B cell (primary cell): ENCODE data around the gene KCNC3. TPM values are rescaled to one million over a fixed set of nuclear protein-coding genes. Genes with fewer than 3 reads are reported as not detected.

Experiments used
- ATAC-seq: fragments of 200-7000 bp; cut with Tn5 transposase; one replicate; pipeline ENCODE4 v1.10.0; 2021; ENCODE audit warnings: low read depth, mild to moderate bottlenecking, moderate number of reproducible peaks, moderate library complexity
- CTCF ChIA-PET: fragments of 350-600 bp; sonication (Branson Sonifier 250); formaldehyde crosslinking; loops from one replicate; lab custom pipeline; 2021; ENCODE audit warnings: antibody characterized with exemption, inconsistent platforms; lab: Charles Lee
- POLR2A ChIA-PET: fragments of 350-600 bp; sonication (Branson Sonifier 250); formaldehyde crosslinking; loops from one replicate; lab custom pipeline; 2021; ENCODE audit warnings: antibody characterized with exemption; lab: Charles Lee
- DNase-seq: peaks from one replicate; pipeline ENCODE4 v3.0.0; 2013
- H2AFZ ChIP-seq: 2 replicates; pipeline ENCODE4 v1.6.1; 2012; ENCODE audit warnings: mild to moderate bottlenecking, low read depth, low read length; ENCODE audit not compliant: insufficient read depth, poor library complexity, severe bottlenecking
- H3K27ac ChIP-seq, 2 donors: 1 replicate in 1 of 2; 2 replicates in 1 of 2; pipeline ENCODE4 v1.5.1; 2012 to 2013; ENCODE audit warnings: low read length in 2 of 2, mild to moderate bottlenecking in 2 of 2, moderate library complexity in 1 of 2
- H3K27me3 ChIP-seq, 4 experiments: fragments of 200-600 bp in 1 of 4; sonication (generic) in 1 of 4; replicated peaks in 1 of 4; 1 replicate in 2 of 4; 2 replicates in 2 of 4; pipeline versions ENCODE4 v1.6.1 to v1.7.0; 2013 to 2016; ENCODE audit warnings: low read length in 3 of 4, mild to moderate bottlenecking in 2 of 4, mixed read lengths in 1 of 4, moderate library complexity in 1 of 4; ENCODE audit not compliant: insufficient read depth in 4 of 4, control insufficient read depth in 3 of 4; ENCODE audit errors: control extremely low read depth in 1 of 4
- H3K36me3 ChIP-seq, 2 experiments: replicated peaks in 1 of 2; 1 replicate in 1 of 2; 2 replicates in 1 of 2; pipeline versions ENCODE4 v1.6.1 to v1.7.1; 2013; ENCODE audit warnings: low read length in 1 of 2; ENCODE audit not compliant: insufficient read depth in 2 of 2, control insufficient read depth in 1 of 2; ENCODE audit errors: control extremely low read depth in 1 of 2, extremely low read depth in 1 of 2
- H3K4me1 ChIP-seq, 2 donors: fragments of 200-600 bp in 1 of 2; sonication (generic) in 1 of 2; 1 replicate in 1 of 2; 2 replicates in 1 of 2; pipeline versions ENCODE4 v1.5.1 to v1.6.1; 2013 to 2017; ENCODE audit warnings: low read length in 2 of 2; ENCODE audit not compliant: control insufficient read depth in 2 of 2, insufficient read depth in 2 of 2
- H3K4me2 ChIP-seq: replicated peaks from 2 replicates; pipeline ENCODE3; 2012; ENCODE audit warnings: mild to moderate bottlenecking, low read depth, low read length; ENCODE audit not compliant: poor library complexity, severe bottlenecking
- H3K4me3 ChIP-seq, 5 experiments: fragments of 200-600 bp in 1 of 5; sonication (generic) in 1 of 5; 1 replicate in 3 of 5; 2 replicates in 2 of 5; pipeline versions ENCODE4 v1.5.1 to v1.7.0; 2011 to 2016; ENCODE audit warnings: low read length in 4 of 5, mild to moderate bottlenecking in 4 of 5, low read depth in 2 of 5, control low read depth in 1 of 5, moderate library complexity in 1 of 5; ENCODE audit not compliant: insufficient read depth in 1 of 5; ENCODE audit errors: control extremely low read depth in 1 of 5, extremely low read depth in 1 of 5
- H3K79me2 ChIP-seq: fragments of 200-600 bp; sonication (generic); one replicate; pipeline ENCODE4 v1.6.0; 2016; ENCODE audit warnings: low read length; ENCODE audit not compliant: control insufficient read depth, insufficient read depth
- H3K9ac ChIP-seq: fragments of 200-600 bp; sonication (generic); 2 replicates; pipeline ENCODE4 v1.6.1; 2017; ENCODE audit warnings: mild to moderate bottlenecking, low read length, moderate library complexity
- H3K9me3 ChIP-seq, 3 donors: one replicate each; pipeline versions ENCODE4 v1.6.1 to v1.7.1; 2013; ENCODE audit warnings: low read length in 2 of 3; ENCODE audit not compliant: control insufficient read depth in 2 of 3, insufficient read depth in 1 of 3; ENCODE audit errors: control extremely low read depth in 1 of 3
- H4K20me1 ChIP-seq: 2 replicates; pipeline ENCODE4 v1.6.0; 2012; ENCODE audit warnings: mild to moderate bottlenecking, low read length; ENCODE audit not compliant: insufficient read depth, control insufficient read depth, poor library complexity, severe bottlenecking
- H3K27ac Mint-ChIP-seq: one replicate; pipeline ENCODE4 v1.8.0; 2021; ENCODE audit warnings: mixed read lengths
- H3K27me3 Mint-ChIP-seq: one replicate; pipeline ENCODE4 v1.8.0; 2021; ENCODE audit warnings: mixed read lengths
- H3K4me1 Mint-ChIP-seq: one replicate; pipeline ENCODE4 v1.8.0; 2021; ENCODE audit warnings: mixed read lengths
- H3K4me3 Mint-ChIP-seq: one replicate; pipeline ENCODE4 v1.8.0; 2021; ENCODE audit warnings: mixed read lengths
- H3K9me3 Mint-ChIP-seq: one replicate; pipeline ENCODE4 v1.8.0; 2022; ENCODE audit warnings: mixed read lengths; ENCODE audit not compliant: insufficient read depth
- CTCF ChIP-seq: fragments of 200-600 bp; IDR thresholded peaks from one replicate; pipeline ENCODE4 v1.8.0; 2022; ENCODE audit warnings: antibody characterized with exemption, mild to moderate bottlenecking
- EZH2 ChIP-seq: IDR thresholded peaks from 2 replicates; pipeline ENCODE4 v1.6.1; 2012; ENCODE audit warnings: borderline replicate concordance, low read depth, mild to moderate bottlenecking, moderate library complexity, low read length; ENCODE audit not compliant: insufficient read depth, poor library complexity, severe bottlenecking
- WGBS: methylation state at CpG from one replicate; pipeline ENCODE4 v1.1.5; 2013; ENCODE audit warnings: missing lambda C conversion rate; ENCODE audit not compliant: insufficient coverage; 5-methylcytosine and 5-hydroxymethylcytosine counted together
- intact Hi-C: fragments of 100-400 bp; cut with micrococcal nuclease; formaldehyde crosslinking; loops from one replicate; pipeline ENCODE4 v1.10.0; 2022
- polyA plus RNA-seq: library from polyadenylated mRNA; depleted of rRNA; stranded (reverse); fragments of >200 nt; gene quantifications from 2 replicates; pipeline ENCODE4 v1.2.3, GENCODE V29; 2012
- total RNA-seq, 2 donors: library from RNA; stranded (reverse); fragments of 120-200 nt in 1 of 2; gene quantifications; 1 replicate in 1 of 2; 2 replicates in 1 of 2; pipeline versions ENCODE4 v1.2.3 to v1.2.4, GENCODE V29; 2013 to 2022

Gene KCNC3
- total and polyA plus RNA-seq, 2 donors (not counting 1 experiment from before 2014, with no cell fraction given), result 12.3 to 23.0 TPM

- peaks cover 0 to 6% (median 0%) of the 10 kb centered on the region in 3 donors for H3K9me3 ChIP-seq
- Mint-ChIP-seq H3K4me1 (peaks cover 56% of the 10 kb centered on the region), H3K9me3 (no peaks in the 10 kb centered on the region), H3K4me3 (no peak overlapping the region), H3K27me3 (no peaks in the 10 kb centered on the region), H3K27ac (no peak overlapping the region)
- no peaks in the 10 kb centered on the region for H3K27me3 ChIP-seq
- H3K36me3 ChIP-seq, result no peaks in the 10 kb centered on the region
- peaks cover 24 to 56% of the 10 kb centered on the region in 2 donors for H3K4me1 ChIP-seq
- ChIA-PET POLR2A (interaction anchor here (0.6 kb wide), 1 partner anchor 439 kb away, joined by 3 read pairs; no protein-coding TSS in a partner anchor), CTCF (interaction anchor here (1.4 to 6.6 kb wide), 3 partner anchors 29 to 99 kb away, joined by 3 to 76 read pairs (median 4); no protein-coding TSS in a partner anchor)
- ATAC-seq, result no peak
- H4K20me1 ChIP-seq, result no peaks in the 10 kb centered on the region
- H3K4me2 ChIP-seq, result no peak overlapping the region
- H3K27ac ChIP-seq, result no peak overlapping the region
- WGBS, result 81% methylated on average over 4 of the region's 7 CpGs
- peaks cover 9% of the 10 kb centered on the region for H3K79me2 ChIP-seq
- no peak overlapping the region for H3K9ac ChIP-seq
- DNase-seq, result no peak
- TF ChIP-seq CTCF, result no peak
- no peak for TF ChIP-seq EZH2
- no peak overlapping the region for H2AFZ ChIP-seq
- intact Hi-C loops, result no loop called here
- no peak overlapping the region for H3K4me3 ChIP-seq
These were observed 32.8 kb upstream of the KCNC3 start for GRCh38 chr19:50362030-50362412.

- no peaks in the 10 kb centered on the region for H3K27me3 ChIP-seq
- H3K9ac ChIP-seq, result no peak overlapping the region
- H3K4me3 Mint-ChIP-seq, result peak overlapping the region; percentile 32
- peaks cover 58% of the 10 kb centered on the region for H3K4me1 Mint-ChIP-seq
- H3K79me2 ChIP-seq, result peaks cover 9% of the 10 kb centered on the region
- H3K4me1 ChIP-seq, result peaks cover 26 to 61% of the 10 kb centered on the region in 2 donors
- POLR2A ChIA-PET, result interaction anchor here (0.6 kb wide), 1 partner anchor 439 kb away, joined by 3 read pairs; no protein-coding TSS in a partner anchor
- ATAC-seq (no peak), DNase-seq (peak; percentile 49)
- H4K20me1 ChIP-seq, result no peaks in the 10 kb centered on the region
- H3K27ac ChIP-seq, result no peak overlapping the region
- H3K36me3 ChIP-seq, result no peaks in the 10 kb centered on the region
- no peaks in the 10 kb centered on the region for H3K27me3 Mint-ChIP-seq
- H3K4me3 ChIP-seq, result no peak overlapping the region
- no peak overlapping the region for H2AFZ ChIP-seq
- H3K4me2 ChIP-seq, result no peak overlapping the region
- WGBS, result 100% methylated on average over 5 of the region's 7 CpGs
- H3K9me3 Mint-ChIP-seq, result no peaks in the 10 kb centered on the region
- intact Hi-C loops, result no loop called here
- CTCF ChIA-PET, result interaction anchor here (1.3 to 6.6 kb wide), 5 partner anchors 20 to 422 kb away, joined by 3 to 76 read pairs (median 4); no protein-coding TSS in a partner anchor
- TF ChIP-seq EZH2, result no peak
- TF ChIP-seq CTCF, result no peak
- peaks cover 0 to 6% (median 0%) of the 10 kb centered on the region in 3 donors for H3K9me3 ChIP-seq
- H3K27ac Mint-ChIP-seq, result no peak overlapping the region
These were observed 32.3 kb upstream of the KCNC3 start for GRCh38 chr19:50361290-50362029.
